GM12878 (cell line): ENCODE data around the gene RPRD1B.

Experiments used
- ATF7 ChIP-seq: fragments of 450-650 bp; IDR thresholded peaks from 2 replicates; pipeline ENCODE4 v1.6.1; 2016; ENCODE audit warnings: low read depth, mild to moderate bottlenecking
- BHLHE40 ChIP-seq, 2 experiments: fragments of 450-650 bp in 1 of 2; IDR thresholded peaks; 2 replicates each; pipeline ENCODE4 v1.6.1; 2011 to 2017; ENCODE audit warnings: low read depth in 2 of 2, borderline replicate concordance in 1 of 2, improper control_type of control experiment in 1 of 2, low read length in 1 of 2, mild to moderate bottlenecking in 1 of 2
- CTCF ChIP-seq, 3 experiments: IDR thresholded peaks in 2 of 3; conservative IDR thresholded peaks in 1 of 3; 2 replicates each; pipeline ENCODE4 v1.5.1; 2011; ENCODE audit warnings: low read depth in 3 of 3, low read length in 3 of 3, mild to moderate bottlenecking in 3 of 3, control low read depth in 2 of 3, moderate library complexity in 2 of 3, inconsistent platforms in 1 of 3, mixed read lengths in 1 of 3; ENCODE audit not compliant: control insufficient read depth in 2 of 3, insufficient read depth in 1 of 3; ENCODE audit errors: extremely low read depth in 1 of 3
- E2F8 ChIP-seq: fragments of 450-650 bp; IDR thresholded peaks from 2 replicates; pipeline ENCODE4 v1.6.1; 2018; ENCODE audit warnings: mild to moderate bottlenecking, low read depth, moderate library complexity; ENCODE audit not compliant: partially characterized antibody
- FOXM1 ChIP-seq: IDR thresholded peaks from 2 replicates; pipeline ENCODE4 v1.6.1; 2012; ENCODE audit warnings: low read depth, mild to moderate bottlenecking, inconsistent platforms, low read length, moderate library complexity
- RCOR1 ChIP-seq: conservative IDR thresholded peaks from 2 replicates; pipeline ENCODE4 v1.6.1; 2012; ENCODE audit warnings: low read depth, low read length, improper control_type of control experiment
- RELB ChIP-seq: fragments of 450-650 bp; IDR thresholded peaks from 2 replicates; pipeline ENCODE4 v1.6.1; 2017; ENCODE audit warnings: low read depth, mild to moderate bottlenecking, moderate library complexity
- REST ChIP-seq: IDR thresholded peaks from 2 replicates; pipeline ENCODE4 v1.6.1; 2012; ENCODE audit warnings: mild to moderate bottlenecking, low read depth, low read length
- SIX5 ChIP-seq: IDR thresholded peaks from 2 replicates; pipeline ENCODE4 v1.6.1; 2011; ENCODE audit warnings: mild to moderate bottlenecking, low read depth, low read length, moderate library complexity; ENCODE audit not compliant: severe bottlenecking
- SREBF2 ChIP-seq: IDR thresholded peaks from 2 replicates; pipeline ENCODE4 v1.6.1; 2012; ENCODE audit warnings: mild to moderate bottlenecking, low read length
- TARDBP ChIP-seq: IDR thresholded peaks from 2 replicates; pipeline ENCODE4 v1.6.1; 2016; ENCODE audit warnings: borderline replicate concordance
- USF2 ChIP-seq: IDR thresholded peaks from 2 replicates; pipeline ENCODE4 v1.6.1; 2011; ENCODE audit warnings: low read depth, low read length, improper control_type of control experiment, borderline replicate concordance

- TF ChIP-seq SREBF2 (no peak), RCOR1 (no peak), SIX5 (no peak), REST (no peak), TARDBP (no peak), E2F8 (no peak), RELB (no peak), BHLHE40 (IDR thresholded peaks at IDR 0.05; ENCODE audit: borderline replicate concordance in 1 of 2, low read depth in 2 of 2, low read length in 1 of 2) (no peak), CTCF (IDR thresholded peaks at IDR 0.05 in 2 of 3, conservative IDR thresholded peaks at IDR 0.05 in 1 of 3; ENCODE audit: control insufficient read depth in 2 of 3, extremely low read depth in 1 of 3, insufficient read depth in 1 of 3, low read depth in 3 of 3, low read length in 3 of 3) (no peak), USF2 (no peak), ATF7 (no peak), FOXM1 (no peak)
These were observed 21.7 kb downstream of the RPRD1B start for GRCh38 chr20:38055294-38055693.
